GM10248 (cell line): ENCODE results near the gene EYA4.

Experiments
- CTCF ChIA-PET: fragments of 300-600 bp; sonication (Branson Sonifier 250); formaldehyde crosslinking; extraction: SDS; loops from one replicate; lab custom pipeline; 2021; ENCODE audit warnings: antibody characterized with exemption; lab: Yijun Ruan, JAX
- POLR2A ChIA-PET: fragments of 350-650 bp; sonication (Branson Sonifier 250); formaldehyde crosslinking; extraction: SDS; loops from one replicate; lab custom pipeline; 2020; ENCODE audit warnings: antibody characterized with exemption; lab: Yijun Ruan, JAX
- DNase-seq: peaks from one replicate; pipeline ENCODE4 v3.0.0; 2012; ENCODE audit errors: extremely low spot score
- TF ChIP-seq, protein P1 (sequence below): IDR thresholded peaks from 2 replicates; pipeline ENCODE4 v1.5.1; 2012; ENCODE audit warnings: mild to moderate bottlenecking, low read depth; ENCODE audit errors: extremely low read depth, missing control alignments, control extremely low read depth

Gene EYA4

GRCh38 chr6:133341607-133342158, 100.5 kb downstream of the EYA4 start:
- CTCF ChIA-PET, result interaction anchor here (1.1 kb wide), 1 partner anchor 9 kb away, joined by 4 read pairs; no protein-coding TSS in a partner anchor
- TF ChIP-seq, protein P1, sequence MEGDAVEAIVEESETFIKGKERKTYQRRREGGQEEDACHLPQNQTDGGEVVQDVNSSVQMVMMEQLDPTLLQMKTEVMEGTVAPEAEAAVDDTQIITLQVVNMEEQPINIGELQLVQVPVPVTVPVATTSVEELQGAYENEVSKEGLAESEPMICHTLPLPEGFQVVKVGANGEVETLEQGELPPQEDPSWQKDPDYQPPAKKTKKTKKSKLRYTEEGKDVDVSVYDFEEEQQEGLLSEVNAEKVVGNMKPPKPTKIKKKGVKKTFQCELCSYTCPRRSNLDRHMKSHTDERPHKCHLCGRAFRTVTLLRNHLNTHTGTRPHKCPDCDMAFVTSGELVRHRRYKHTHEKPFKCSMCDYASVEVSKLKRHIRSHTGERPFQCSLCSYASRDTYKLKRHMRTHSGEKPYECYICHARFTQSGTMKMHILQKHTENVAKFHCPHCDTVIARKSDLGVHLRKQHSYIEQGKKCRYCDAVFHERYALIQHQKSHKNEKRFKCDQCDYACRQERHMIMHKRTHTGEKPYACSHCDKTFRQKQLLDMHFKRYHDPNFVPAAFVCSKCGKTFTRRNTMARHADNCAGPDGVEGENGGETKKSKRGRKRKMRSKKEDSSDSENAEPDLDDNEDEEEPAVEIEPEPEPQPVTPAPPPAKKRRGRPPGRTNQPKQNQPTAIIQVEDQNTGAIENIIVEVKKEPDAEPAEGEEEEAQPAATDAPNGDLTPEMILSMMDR, result no peak
- no peak for DNase-seq
- POLR2A ChIA-PET, result no interaction called here

DNA sequence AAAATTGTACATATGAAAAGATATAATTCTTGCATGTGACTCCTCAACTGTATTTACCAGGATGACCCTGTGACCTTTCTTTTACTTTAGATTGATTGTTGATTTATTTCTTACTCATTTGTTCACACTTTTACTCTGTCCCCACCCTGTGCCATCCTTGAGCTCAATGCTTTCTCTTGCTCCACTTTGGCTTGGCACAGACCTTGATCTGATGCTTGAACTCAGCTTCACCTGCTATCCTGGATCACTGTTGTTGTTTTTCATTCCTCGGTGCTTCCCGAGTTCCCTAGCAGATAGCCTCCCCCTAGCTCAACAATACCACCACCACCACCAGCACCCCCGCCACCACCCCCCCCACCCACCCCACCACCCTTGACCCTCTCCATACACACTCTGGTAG, 102.1 kb downstream of the EYA4 start:
- TF ChIP-seq, protein P1, result no peak
- POLR2A ChIA-PET, result no interaction called here
- CTCF ChIA-PET, result interaction anchor here (0.9 kb wide), 1 partner anchor 11 kb away, joined by 3 read pairs; no protein-coding TSS in a partner anchor

GRCh38 chr6:133348846-133349245, 107.7 kb downstream of the EYA4 start:
- TF ChIP-seq, protein P1, result no peak
- ChIA-PET CTCF (no interaction called here), POLR2A (no interaction called here)
- no peak for DNase-seq

More for the DNA sequence above, 102.1 kb downstream of the EYA4 start:
- no peak for DNase-seq

DNA sequence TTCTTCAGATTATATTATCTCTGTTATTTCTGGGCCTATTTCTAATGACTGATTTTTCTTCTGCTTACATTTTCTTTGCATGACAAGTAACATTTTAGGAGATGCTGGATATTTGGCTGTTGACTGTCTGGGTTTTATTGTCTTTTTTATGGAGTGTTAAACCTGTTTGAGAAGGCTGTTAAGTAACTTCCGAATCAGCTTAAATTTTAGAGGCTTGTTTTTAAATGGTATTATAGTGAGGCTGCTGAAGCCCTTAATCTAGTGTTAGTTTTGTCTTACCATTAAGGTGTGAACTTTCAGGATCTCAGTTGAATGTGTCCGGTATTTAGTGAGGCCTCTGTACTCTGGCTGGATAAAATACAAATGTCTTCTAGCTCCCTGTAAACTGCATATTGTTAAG, 109.8 kb downstream of the EYA4 start:
- CTCF ChIA-PET, result interaction anchor here (1.3 kb wide), 1 partner anchor 9 kb away, joined by 4 read pairs; no protein-coding TSS in a partner anchor
- TF ChIP-seq, protein P1, result no peak
- POLR2A ChIA-PET, result no interaction called here
- no peak for DNase-seq

- POLR2A ChIA-PET, result no interaction called here
- DNase-seq, result no peak
- CTCF ChIA-PET, result interaction anchor here (1.0 kb wide), 1 partner anchor 11 kb away, joined by 3 read pairs; no protein-coding TSS in a partner anchor
- TF ChIP-seq, protein P1, result no peak
Measured at GRCh38 chr6:133352046-133352445, 110.9 kb downstream of the EYA4 start.

DNA sequence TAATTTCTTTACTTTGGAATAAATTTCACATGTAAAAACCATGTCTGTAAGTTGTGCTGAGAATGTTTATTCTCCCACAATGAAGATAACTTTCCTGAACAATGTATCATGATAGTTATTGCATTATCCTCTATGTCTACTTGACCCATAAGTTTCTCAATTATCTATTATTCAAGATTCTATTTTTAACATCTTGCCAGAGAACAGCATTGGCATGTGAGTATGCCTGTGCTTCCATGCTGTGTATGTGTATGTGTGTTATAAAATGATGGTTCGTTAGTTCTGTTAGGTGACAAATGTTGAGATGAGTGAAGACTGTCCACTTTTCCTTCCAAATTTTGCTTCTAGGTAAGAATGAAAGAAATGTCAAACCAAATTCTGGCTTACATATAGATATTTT, 111.9 kb downstream of the EYA4 start:
- TF ChIP-seq, protein P1, result no peak
- ChIA-PET CTCF (interaction anchor here (1.4 kb wide), 1 partner anchor 10 kb away, joined by 3 read pairs; no protein-coding TSS in a partner anchor), POLR2A (no interaction called here)
- DNase-seq, result no peak
